B cell (primary cell): ENCODE measurements around the gene ACOXL. TPM values are rescaled to one million over a fixed set of nuclear protein-coding genes. Genes with fewer than 3 reads are reported as not detected.

Experiments used
- ATAC-seq: fragments of 200-7000 bp; cut with Tn5 transposase; one replicate; pipeline ENCODE4 v1.10.0; 2021; ENCODE audit warnings: low read depth, mild to moderate bottlenecking, moderate number of reproducible peaks, moderate library complexity
- CTCF ChIA-PET: fragments of 350-600 bp; sonication (Branson Sonifier 250); formaldehyde crosslinking; loops from one replicate; lab custom pipeline; 2021; ENCODE audit warnings: antibody characterized with exemption, inconsistent platforms; lab: Charles Lee
- POLR2A ChIA-PET: fragments of 350-600 bp; sonication (Branson Sonifier 250); formaldehyde crosslinking; loops from one replicate; lab custom pipeline; 2021; ENCODE audit warnings: antibody characterized with exemption; lab: Charles Lee
- DNase-seq: peaks from one replicate; pipeline ENCODE4 v3.0.0; 2013
- H2AFZ ChIP-seq: 2 replicates; pipeline ENCODE4 v1.6.1; 2012; ENCODE audit warnings: mild to moderate bottlenecking, low read depth, low read length; ENCODE audit not compliant: insufficient read depth, poor library complexity, severe bottlenecking
- H3K27ac ChIP-seq, 2 donors: 1 replicate in 1 of 2; 2 replicates in 1 of 2; pipeline ENCODE4 v1.5.1; 2012 to 2013; ENCODE audit warnings: low read length in 2 of 2, mild to moderate bottlenecking in 2 of 2, moderate library complexity in 1 of 2
- H3K27me3 ChIP-seq, 4 experiments: fragments of 200-600 bp in 1 of 4; sonication (generic) in 1 of 4; replicated peaks in 1 of 4; 1 replicate in 2 of 4; 2 replicates in 2 of 4; pipeline versions ENCODE4 v1.6.1 to v1.7.0; 2013 to 2016; ENCODE audit warnings: low read length in 3 of 4, mild to moderate bottlenecking in 2 of 4, mixed read lengths in 1 of 4, moderate library complexity in 1 of 4; ENCODE audit not compliant: insufficient read depth in 4 of 4, control insufficient read depth in 3 of 4; ENCODE audit errors: control extremely low read depth in 1 of 4
- H3K36me3 ChIP-seq, 2 experiments: replicated peaks in 1 of 2; 1 replicate in 1 of 2; 2 replicates in 1 of 2; pipeline versions ENCODE4 v1.6.1 to v1.7.1; 2013; ENCODE audit warnings: low read length in 1 of 2; ENCODE audit not compliant: insufficient read depth in 2 of 2, control insufficient read depth in 1 of 2; ENCODE audit errors: control extremely low read depth in 1 of 2, extremely low read depth in 1 of 2
- H3K4me1 ChIP-seq, 2 donors: fragments of 200-600 bp in 1 of 2; sonication (generic) in 1 of 2; 1 replicate in 1 of 2; 2 replicates in 1 of 2; pipeline versions ENCODE4 v1.5.1 to v1.6.1; 2013 to 2017; ENCODE audit warnings: low read length in 2 of 2; ENCODE audit not compliant: control insufficient read depth in 2 of 2, insufficient read depth in 2 of 2
- H3K4me2 ChIP-seq: replicated peaks from 2 replicates; pipeline ENCODE3; 2012; ENCODE audit warnings: mild to moderate bottlenecking, low read depth, low read length; ENCODE audit not compliant: poor library complexity, severe bottlenecking
- H3K4me3 ChIP-seq, 5 experiments: fragments of 200-600 bp in 1 of 5; sonication (generic) in 1 of 5; 1 replicate in 3 of 5; 2 replicates in 2 of 5; pipeline versions ENCODE4 v1.5.1 to v1.7.0; 2011 to 2016; ENCODE audit warnings: low read length in 4 of 5, mild to moderate bottlenecking in 4 of 5, low read depth in 2 of 5, control low read depth in 1 of 5, moderate library complexity in 1 of 5; ENCODE audit not compliant: insufficient read depth in 1 of 5; ENCODE audit errors: control extremely low read depth in 1 of 5, extremely low read depth in 1 of 5
- H3K79me2 ChIP-seq: fragments of 200-600 bp; sonication (generic); one replicate; pipeline ENCODE4 v1.6.0; 2016; ENCODE audit warnings: low read length; ENCODE audit not compliant: control insufficient read depth, insufficient read depth
- H3K9ac ChIP-seq: fragments of 200-600 bp; sonication (generic); 2 replicates; pipeline ENCODE4 v1.6.1; 2017; ENCODE audit warnings: mild to moderate bottlenecking, low read length, moderate library complexity
- H3K9me3 ChIP-seq, 3 donors: one replicate each; pipeline versions ENCODE4 v1.6.1 to v1.7.1; 2013; ENCODE audit warnings: low read length in 2 of 3; ENCODE audit not compliant: control insufficient read depth in 2 of 3, insufficient read depth in 1 of 3; ENCODE audit errors: control extremely low read depth in 1 of 3
- H4K20me1 ChIP-seq: 2 replicates; pipeline ENCODE4 v1.6.0; 2012; ENCODE audit warnings: mild to moderate bottlenecking, low read length; ENCODE audit not compliant: insufficient read depth, control insufficient read depth, poor library complexity, severe bottlenecking
- H3K27ac Mint-ChIP-seq: one replicate; pipeline ENCODE4 v1.8.0; 2021; ENCODE audit warnings: mixed read lengths
- H3K27me3 Mint-ChIP-seq: one replicate; pipeline ENCODE4 v1.8.0; 2021; ENCODE audit warnings: mixed read lengths
- H3K4me1 Mint-ChIP-seq: one replicate; pipeline ENCODE4 v1.8.0; 2021; ENCODE audit warnings: mixed read lengths
- H3K4me3 Mint-ChIP-seq: one replicate; pipeline ENCODE4 v1.8.0; 2021; ENCODE audit warnings: mixed read lengths
- H3K9me3 Mint-ChIP-seq: one replicate; pipeline ENCODE4 v1.8.0; 2022; ENCODE audit warnings: mixed read lengths; ENCODE audit not compliant: insufficient read depth
- EZH2 ChIP-seq: IDR thresholded peaks from 2 replicates; pipeline ENCODE4 v1.6.1; 2012; ENCODE audit warnings: borderline replicate concordance, low read depth, mild to moderate bottlenecking, moderate library complexity, low read length; ENCODE audit not compliant: insufficient read depth, poor library complexity, severe bottlenecking
- WGBS: methylation state at CpG from one replicate; pipeline ENCODE4 v1.1.5; 2013; ENCODE audit warnings: missing lambda C conversion rate; ENCODE audit not compliant: insufficient coverage; 5-methylcytosine and 5-hydroxymethylcytosine counted together
- intact Hi-C: fragments of 100-400 bp; cut with micrococcal nuclease; formaldehyde crosslinking; loops from one replicate; pipeline ENCODE4 v1.10.0; 2022
- polyA plus RNA-seq: library from polyadenylated mRNA; depleted of rRNA; stranded (reverse); fragments of >200 nt; gene quantifications from 2 replicates; pipeline ENCODE4 v1.2.3, GENCODE V29; 2012
- total RNA-seq, 2 donors: library from RNA; stranded (reverse); fragments of 120-200 nt in 1 of 2; gene quantifications; 1 replicate in 1 of 2; 2 replicates in 1 of 2; pipeline versions ENCODE4 v1.2.3 to v1.2.4, GENCODE V29; 2013 to 2022
- TF ChIP-seq, protein P1 (sequence below): fragments of 200-600 bp; IDR thresholded peaks from one replicate; pipeline ENCODE4 v1.8.0; 2022; ENCODE audit warnings: antibody characterized with exemption, mild to moderate bottlenecking

Gene ACOXL
- total and polyA plus RNA-seq, 2 donors (not counting 1 experiment from before 2014, with no cell fraction given), result 0.06 TPM; not detected in 1

- WGBS, result 94% methylated on average over 11 of the region's 12 CpGs
- ATAC-seq (no peak), DNase-seq (no peak)
- Mint-ChIP-seq H3K4me1 (peaks cover 32% of the 10 kb centered on the region), H3K4me3 (no peak overlapping the region), H3K27ac (no peak overlapping the region), H3K27me3 (peaks cover 9% of the 10 kb centered on the region), H3K9me3 (no peaks in the 10 kb centered on the region)
- Histone ChIP-seq H3K27ac (no peak overlapping the region), H3K36me3 (no peaks in the 10 kb centered on the region), H3K27me3 (no peaks in the 10 kb centered on the region), H2AFZ (no peak overlapping the region), H3K9me3 (peaks cover 0 to 2% (median 0%) of the 10 kb centered on the region in 3 donors), H4K20me1 (no peaks in the 10 kb centered on the region), H3K9ac (no peak overlapping the region), H3K4me2 (no peak overlapping the region), H3K4me1 (peaks cover 14 to 27% of the 10 kb centered on the region in 2 donors), H3K4me3 (no peak overlapping the region), H3K79me2 (no peaks in the 10 kb centered on the region)
- ChIA-PET CTCF (no interaction called here), POLR2A (no interaction called here)
- intact Hi-C loops, result no loop called here
- TF ChIP-seq, protein P1, sequence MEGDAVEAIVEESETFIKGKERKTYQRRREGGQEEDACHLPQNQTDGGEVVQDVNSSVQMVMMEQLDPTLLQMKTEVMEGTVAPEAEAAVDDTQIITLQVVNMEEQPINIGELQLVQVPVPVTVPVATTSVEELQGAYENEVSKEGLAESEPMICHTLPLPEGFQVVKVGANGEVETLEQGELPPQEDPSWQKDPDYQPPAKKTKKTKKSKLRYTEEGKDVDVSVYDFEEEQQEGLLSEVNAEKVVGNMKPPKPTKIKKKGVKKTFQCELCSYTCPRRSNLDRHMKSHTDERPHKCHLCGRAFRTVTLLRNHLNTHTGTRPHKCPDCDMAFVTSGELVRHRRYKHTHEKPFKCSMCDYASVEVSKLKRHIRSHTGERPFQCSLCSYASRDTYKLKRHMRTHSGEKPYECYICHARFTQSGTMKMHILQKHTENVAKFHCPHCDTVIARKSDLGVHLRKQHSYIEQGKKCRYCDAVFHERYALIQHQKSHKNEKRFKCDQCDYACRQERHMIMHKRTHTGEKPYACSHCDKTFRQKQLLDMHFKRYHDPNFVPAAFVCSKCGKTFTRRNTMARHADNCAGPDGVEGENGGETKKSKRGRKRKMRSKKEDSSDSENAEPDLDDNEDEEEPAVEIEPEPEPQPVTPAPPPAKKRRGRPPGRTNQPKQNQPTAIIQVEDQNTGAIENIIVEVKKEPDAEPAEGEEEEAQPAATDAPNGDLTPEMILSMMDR, result no peak
- TF ChIP-seq EZH2, result no peak
Measured at GRCh38 chr2:111041398-111042202, 309.2 kb downstream of the ACOXL start.

GRCh38 chr2:111042261-111042660 lies 309.9 kb downstream of the ACOXL start:
- Mint-ChIP-seq H3K4me3 (no peak overlapping the region), H3K27me3 (peaks cover 9% of the 10 kb centered on the region), H3K9me3 (no peaks in the 10 kb centered on the region), H3K27ac (no peak overlapping the region), H3K4me1 (peaks cover 25% of the 10 kb centered on the region)
- H3K9me3 ChIP-seq, result peaks cover 0 to 5% (median 0%) of the 10 kb centered on the region in 3 donors
- H3K4me1 ChIP-seq, result peaks cover 7 to 20% of the 10 kb centered on the region in 2 donors
- CTCF ChIA-PET, result no interaction called here
- POLR2A ChIA-PET, result no interaction called here
- H3K27ac ChIP-seq, result no peak overlapping the region
- no peak overlapping the region for H3K4me2 ChIP-seq
- H3K9ac ChIP-seq, result no peak overlapping the region
- H3K79me2 ChIP-seq, result no peaks in the 10 kb centered on the region
- no peaks in the 10 kb centered on the region for H3K36me3 ChIP-seq
- intact Hi-C loops, result no loop called here
- ATAC-seq (no peak), DNase-seq (no peak)
- no peak overlapping the region for H2AFZ ChIP-seq
- no peaks in the 10 kb centered on the region for H4K20me1 ChIP-seq
- WGBS, result 97% methylated on average over 6 of the region's 6 CpGs
- H3K4me3 ChIP-seq, result no peak overlapping the region
- H3K27me3 ChIP-seq, result no peaks in the 10 kb centered on the region
- no peak for TF ChIP-seq EZH2
- TF ChIP-seq, protein P1, result no peak
